DMS53 (cell line): ENCODE data around the gene SH3BP1.

Source experiments
- DNase-seq: peaks from one replicate; lab custom pipeline; 2025; lab: John Stamatoyannopoulos, UW

Gene SH3BP1

DNA sequence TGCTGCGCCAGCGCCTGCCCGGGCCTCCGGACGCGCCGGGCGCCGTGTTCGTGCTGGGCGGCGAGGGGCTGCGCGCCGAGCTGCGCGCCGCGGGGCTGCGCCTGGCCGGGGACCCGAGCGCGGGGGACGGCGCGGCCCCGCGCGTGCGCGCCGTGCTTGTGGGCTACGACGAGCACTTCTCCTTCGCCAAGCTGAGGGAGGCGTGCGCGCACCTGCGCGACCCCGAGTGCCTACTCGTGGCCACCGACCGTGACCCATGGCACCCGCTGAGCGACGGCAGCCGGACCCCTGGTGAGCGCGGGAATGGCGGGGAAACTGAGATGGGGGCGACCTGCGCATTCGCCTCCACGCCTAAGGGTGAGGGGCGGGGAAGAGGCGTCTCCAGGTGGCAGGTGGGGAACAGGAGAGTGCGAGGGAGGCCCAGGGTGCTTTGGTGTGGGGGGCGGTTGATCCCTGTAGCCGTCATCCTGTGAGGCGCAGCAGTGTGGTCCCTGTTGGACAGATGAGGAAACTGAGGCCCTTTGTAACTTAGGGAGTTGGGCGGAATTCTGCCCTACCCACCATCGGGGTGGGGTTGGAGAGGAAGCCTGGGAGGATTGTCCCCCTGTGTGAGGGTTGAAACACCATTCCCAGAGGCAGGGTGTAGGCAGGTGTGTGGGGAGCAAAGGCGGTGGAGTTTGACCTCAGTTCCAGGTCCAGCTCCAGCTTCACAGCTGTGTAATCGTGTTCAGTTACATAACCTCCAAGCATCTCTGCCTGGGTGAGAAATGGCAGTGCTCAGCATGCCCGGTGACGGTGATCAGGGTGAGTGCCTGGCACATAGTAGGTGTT is 19.8 kb downstream of the SH3BP1 start:
- DNase-seq, result peak; percentile 23

DNA sequence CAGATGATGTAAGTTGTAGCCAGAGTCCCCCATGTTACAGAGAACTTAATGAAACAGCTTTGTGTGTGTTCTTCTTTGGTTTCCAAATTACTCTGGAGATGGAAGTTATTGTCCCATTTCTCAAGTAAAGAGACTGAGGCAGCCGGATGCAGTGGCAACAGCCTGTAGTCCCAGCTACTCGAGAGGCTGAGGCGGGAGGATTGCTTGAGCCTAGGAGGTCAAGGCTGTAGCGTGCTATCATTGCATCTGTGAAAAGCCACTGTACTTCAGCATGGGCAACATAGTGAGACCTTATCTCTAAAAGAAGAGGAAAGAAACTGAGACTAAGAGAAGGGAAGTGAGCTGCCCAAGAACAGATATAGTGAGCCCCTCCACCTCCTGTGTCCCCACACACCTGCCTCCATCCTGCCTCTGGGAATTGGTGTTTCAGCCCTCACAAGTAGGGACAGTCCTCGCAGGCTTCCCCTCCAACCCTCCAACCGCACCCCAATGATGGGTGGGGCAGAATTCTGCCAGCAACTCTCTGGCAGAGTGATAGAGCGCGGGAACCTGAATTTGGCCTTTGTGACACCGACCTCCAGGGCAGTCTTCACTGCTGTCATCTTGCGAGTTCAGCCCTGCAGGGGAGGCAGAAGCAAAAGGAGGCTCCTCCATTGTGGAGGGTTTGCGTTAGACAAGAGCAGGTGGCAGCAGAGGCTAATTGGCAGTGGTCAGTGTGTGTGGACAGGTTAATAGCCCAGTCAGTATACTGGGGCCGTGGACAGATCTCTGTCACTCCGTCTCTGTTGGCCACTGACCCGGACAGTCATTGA is 20.6 kb downstream of the SH3BP1 start:
- DNase-seq, result no peak

DNA sequence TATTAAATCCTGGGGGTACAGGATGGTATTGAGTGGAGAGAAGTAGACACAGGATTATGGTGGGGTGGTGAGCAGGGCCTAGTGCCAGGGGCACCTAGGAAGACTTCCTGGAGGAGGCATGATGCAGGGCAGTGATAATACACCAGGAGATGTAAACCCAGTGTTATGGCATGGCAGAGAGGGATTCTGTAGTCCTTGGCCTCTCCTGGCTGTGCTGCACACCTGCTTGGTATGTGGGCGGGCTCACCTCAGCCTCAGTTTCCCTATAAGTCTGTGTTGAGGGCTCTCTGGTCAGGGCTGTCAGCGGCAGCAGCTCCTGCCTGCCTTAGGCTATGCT is 21.2 kb downstream of the SH3BP1 start:
- no peak for DNase-seq

DNA sequence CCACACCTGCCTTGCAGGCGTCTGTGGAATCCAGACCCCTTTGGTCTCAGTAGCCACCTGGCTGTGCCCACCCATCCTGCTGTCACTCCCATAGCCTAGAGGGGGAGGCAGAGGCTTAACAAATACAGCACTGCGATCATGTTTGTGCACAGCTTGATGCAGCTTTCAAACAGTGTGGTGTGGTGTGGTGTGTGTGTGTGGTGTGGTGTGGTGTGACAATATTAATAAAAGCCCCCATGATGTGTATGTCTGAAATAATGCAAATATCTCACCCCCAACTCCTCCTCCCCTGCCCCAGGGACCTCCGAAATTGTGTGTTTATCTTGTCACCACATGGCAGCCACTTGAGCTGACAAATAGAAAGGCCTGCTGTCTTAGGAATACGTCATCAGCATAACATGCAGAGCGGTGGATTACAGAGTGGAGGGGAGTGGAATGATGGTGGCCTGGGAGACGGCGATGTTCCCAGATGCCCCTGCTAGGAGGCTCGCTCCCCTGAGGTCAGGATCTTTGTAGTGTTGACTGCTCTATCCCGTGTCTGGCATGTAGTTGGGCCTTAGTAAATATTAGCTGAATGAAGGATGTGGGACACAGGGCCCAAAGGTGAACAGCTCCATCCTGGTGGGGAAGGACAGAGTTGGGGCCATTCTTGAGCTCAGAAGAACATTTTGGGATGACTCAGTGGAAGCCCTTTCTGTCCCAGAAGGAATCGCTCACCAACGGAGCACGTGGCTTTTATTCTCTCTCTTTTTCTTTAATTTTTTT is 21.9 kb downstream of the SH3BP1 start:
- peak; percentile 10 for DNase-seq

DNA sequence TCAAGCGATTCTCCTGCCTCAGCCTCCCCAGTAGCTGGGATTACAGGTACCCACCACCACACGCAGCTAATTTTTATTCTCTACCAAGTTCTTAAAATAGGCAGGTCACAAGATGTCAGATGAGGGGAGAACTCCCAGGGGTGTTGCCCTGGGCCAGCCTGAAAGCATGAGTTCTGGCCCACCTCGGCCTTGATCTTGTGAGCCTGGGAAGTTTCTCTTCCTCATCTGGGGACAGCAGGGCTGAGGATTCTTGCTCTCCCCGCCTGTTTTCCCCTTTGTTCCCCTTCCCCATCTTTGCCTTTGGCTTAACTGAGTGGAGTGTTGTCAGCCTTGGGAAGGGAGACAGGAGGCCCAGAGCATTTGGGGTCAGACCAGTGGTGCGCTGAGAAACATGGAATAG is 22.6 kb downstream of the SH3BP1 start:
- DNase-seq, result no peak

DNA sequence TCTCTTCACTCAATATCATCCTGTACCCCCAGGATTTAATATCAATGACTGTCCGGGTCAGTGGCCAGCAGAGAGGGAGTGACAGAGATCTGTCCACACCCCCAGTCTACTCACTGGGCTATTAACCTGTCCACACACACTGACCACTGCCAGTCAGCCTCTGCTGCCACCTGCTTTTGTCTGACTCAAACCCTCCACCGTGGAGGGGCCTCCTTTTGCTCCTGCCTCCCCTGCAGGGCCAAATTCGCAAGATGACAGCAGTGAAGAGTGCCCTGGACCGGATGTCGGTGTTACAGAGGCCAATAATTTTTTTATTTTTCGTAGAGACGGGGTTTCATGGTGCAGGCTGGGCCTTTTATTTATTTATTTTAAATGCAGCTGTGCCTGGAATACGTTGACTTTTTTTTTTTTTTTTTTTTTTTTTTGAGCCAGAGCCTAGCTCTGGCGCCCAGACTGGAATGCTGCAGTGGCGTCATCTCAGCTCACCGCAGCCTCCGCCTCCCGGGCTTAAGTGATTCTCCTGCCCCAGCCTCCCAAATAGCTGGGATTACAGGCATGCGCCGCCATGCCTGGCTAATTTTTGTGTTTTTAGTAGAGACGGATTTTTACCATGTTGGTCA is 24.2 kb downstream of the SH3BP1 start:
- no peak for DNase-seq

DNA sequence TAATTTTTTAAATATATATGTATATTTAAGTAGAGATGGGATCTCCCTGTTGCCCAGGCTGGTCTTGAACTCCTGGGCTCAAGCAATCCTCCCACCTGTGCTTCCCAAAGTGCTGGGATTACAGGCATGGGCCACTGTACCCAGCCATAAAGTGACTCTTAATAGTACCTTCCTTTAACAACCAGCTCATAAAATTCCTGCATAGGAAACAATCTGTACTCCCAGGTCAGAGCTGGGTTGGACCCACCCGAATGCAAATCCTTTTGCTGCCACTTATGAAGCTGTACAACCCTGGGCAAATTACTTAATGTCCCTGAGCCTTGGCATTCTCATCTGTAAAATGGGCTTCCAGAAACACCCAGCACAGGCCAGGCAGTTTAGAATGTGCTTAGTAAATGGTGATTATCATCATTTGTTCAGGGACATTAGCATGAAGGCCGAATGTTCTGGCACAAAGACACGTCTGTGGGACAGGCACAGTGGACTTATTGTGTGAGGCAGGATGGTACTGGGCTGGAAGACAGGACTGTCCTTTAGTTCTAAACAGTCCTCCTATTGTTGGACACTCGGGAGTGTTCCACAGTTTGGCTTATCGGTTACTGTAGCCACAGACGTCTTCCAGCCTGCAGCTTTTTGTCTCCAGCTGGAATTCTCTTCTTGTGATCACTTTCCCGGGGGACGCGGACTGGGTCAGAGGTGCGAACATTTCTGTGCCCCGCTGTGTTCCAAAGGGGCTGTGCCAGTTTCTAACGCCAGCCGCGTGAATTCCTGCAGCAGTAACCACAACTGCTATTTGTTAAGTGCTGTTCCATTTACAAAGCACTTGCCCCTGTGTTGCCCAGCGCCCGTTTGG is 25.0 kb downstream of the SH3BP1 start:
- DNase-seq, result no peak

DNA sequence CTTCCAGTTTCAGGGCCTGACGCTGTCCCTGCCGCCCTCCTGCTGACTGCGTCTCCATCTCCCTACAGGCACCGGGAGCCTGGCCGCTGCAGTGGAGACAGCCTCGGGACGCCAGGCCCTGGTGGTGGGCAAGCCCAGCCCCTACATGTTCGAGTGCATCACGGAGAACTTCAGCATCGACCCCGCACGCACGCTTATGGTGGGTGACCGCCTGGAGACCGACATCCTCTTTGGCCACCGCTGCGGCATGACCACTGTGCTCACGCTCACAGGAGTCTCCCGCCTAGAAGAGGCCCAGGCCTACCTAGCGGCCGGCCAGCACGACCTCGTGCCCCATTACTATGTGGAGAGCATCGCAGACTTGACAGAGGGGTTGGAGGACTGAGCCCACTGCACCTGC is 26.0 kb downstream of the SH3BP1 start:
- no peak for DNase-seq

DNA sequence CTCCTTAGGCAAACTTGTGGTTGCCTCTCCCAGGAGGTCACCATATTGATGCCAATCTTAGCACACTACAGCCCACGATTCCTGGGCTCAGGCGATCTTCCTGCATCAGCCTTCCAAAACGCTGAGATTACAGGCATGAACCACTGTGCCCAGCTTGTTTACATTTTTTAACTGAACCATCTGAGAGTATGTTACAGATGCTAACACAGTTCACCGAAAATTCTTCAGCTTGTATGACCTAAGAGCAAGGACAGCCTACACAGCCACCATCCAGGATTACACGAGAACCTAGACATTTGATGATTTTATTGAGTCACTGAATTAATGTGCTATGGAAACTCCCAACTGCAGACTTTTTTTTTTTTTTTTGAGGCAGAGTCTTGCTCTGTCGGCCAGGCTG is 30.1 kb downstream of the SH3BP1 start:
- DNase-seq, result no peak

DNA sequence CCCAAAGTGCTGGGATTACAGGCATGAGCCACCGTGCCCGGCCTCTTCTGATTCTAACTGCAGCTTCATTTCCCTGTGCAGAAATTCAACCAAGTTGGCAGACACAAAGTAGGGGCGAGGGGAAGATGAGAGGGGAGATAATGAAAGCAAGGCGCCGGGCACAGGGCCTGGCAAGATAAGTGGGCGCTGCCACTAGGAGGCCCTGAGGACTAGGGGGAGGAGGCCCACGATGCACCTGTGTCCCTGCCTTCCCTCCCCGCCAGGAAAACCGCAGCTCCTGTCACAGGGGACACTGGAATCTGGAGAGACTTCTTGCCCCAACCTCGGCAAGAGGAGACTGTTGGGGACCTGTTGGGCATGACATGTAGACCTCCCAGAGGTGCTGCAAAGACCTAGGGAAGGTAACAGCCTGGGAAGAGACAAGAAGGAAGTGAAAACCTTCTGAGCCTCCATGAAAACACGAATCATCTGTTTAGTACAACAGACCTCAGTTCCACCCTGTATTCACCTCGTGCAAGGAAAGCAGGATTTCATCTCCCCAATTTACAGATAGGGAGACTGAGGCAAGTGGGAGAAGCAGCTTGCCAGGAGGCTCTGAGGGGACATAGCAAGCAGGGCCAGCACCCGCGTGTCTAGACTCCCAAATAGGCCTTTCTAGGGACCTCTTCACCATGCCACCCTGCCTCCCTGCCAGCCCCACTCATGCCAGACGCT is 32.9 kb downstream of the SH3BP1 start:
- no peak for DNase-seq

DNA sequence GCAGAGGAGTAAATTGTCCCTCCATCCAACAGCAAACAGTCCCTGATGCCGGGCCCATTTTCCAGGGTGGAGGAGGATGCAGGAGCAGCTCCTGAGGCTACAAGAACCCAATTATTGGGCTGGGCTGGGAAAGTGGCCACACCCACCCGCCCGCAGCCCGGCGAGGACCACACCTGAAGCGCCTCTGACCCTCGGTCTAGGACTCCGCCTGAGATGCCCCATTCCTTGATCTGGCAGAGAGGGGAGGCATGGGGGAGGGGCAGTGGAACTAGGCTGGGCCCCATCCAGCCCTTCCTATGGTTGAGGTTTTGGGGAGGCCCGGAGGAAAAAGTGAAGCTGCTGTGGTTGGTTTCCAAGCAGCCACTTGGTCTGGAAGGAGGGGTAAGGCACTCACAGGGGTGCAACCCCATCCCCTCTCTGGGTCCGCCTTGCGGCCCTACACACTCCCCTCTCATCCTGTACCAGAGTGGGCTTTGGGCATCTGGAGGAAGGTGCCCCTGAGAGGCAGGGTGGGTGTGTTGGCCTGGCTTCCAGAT is 33.5 kb downstream of the SH3BP1 start:
- DNase-seq, result no peak

DNA sequence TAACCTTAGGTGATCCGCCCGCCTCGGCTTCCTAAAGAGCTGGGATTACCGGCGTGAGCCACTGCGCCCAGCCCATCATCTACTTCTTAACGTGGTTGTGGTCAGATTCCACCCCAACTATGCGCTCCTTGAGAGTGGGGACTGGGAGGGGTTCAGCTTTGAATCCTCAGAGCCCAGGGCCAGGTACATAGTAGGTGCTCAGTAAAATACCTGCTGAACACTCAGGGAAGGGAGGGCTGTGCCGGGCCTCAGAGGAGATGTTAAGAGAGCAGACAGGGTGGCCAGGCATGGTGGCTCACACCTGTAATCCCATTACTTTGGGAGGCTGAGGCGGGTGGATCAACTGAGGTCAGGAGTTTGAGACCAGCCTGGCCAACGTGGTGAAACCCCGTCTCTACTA is 34.8 kb downstream of the SH3BP1 start:
- no peak for DNase-seq

DNA sequence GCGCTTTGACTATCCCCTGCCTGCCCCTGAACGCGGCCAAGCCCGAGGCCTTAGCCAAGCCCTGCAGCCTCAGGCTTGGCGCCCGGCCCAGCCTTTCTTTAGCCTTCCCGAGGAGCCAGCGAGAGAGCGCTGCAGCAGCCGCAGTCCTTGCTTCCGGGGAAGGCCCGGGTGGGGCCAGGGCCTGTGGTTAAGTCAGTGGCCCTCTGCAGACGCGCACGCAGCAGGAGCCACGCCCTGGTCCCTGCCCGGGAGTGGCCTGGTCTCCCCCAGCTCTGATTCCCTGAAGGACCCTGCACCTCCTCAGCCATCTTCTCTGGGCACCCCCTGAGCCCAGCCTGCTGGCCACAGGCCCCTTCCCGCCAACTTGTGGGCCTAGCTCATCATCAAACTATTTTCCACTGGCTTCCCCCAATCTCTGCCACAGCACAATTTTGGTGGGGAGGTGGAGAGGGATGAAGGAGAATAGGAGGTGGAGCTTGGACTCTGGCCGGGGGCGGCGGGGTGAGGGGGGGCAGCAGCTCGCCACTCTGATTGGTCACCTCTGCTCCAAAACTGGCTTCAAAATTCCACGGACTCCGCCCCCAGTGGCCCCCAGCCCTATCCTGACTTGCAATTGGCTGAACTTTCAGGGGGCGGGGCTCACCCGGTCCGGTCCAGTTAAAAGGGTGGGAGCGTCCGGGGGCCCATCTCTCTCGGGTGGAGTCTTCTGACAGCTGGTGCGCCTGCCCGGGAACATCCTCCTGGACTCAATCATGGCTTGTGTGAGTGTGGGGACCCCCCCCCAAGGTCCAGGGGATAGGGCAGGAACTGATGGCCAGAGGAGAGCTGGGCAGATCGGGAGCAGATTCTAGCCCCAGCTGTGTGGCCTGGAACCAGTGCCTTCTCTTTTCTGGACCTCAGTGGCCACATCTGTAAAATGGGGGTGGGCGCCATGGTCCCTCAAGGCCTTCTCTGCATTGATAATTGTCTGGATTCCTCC is 35.8 kb downstream of the SH3BP1 start, which contains the start of gene LGALS1:
Gene LGALS1, plus strand, starts transcription at position 686 of the 979 bp plus-strand sequence. Its CDS starts 67 bp downstream, at position 753.
- DNase-seq, result peak; percentile 23

DNA sequence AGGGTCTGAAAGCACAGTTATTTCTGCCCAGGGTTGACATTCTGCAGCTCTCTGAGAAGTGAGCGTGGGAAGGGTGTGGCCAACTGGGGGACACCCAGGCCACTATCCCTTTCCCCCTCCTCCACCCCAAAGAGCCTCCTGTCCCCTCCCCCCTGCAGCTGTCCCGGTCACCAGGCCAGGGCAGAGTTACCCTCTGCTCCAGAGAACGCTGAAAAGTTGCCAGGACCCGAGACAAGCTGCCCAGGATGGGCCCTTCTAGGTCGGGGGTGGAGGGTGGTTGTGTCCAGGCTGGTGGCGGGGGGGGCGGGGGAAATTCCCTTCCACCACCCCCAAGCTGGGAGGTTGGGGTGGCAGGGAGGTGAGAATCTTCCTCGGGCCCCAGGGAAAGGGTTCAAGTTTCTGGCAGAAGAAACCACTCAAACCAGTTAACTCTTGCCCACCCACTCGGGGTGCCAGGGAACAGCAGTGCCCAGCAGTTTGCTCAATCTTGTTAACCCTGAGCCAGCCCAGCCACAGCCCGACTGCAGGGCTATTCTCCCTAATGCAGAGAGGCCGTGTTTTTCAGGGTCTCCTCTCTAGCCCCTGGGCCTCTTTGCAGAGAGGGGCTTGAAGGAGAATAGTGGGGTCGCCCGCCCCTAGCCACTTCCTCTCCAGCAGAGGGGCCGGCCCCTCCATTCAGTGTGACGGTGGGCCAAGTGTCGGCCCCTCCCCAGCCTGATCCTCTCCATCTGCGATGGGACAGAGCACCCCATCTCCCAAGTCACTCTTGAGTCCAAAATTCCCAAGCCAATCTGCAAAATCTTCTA is 36.7 kb downstream of the SH3BP1 start:
- DNase-seq, result no peak

DNA sequence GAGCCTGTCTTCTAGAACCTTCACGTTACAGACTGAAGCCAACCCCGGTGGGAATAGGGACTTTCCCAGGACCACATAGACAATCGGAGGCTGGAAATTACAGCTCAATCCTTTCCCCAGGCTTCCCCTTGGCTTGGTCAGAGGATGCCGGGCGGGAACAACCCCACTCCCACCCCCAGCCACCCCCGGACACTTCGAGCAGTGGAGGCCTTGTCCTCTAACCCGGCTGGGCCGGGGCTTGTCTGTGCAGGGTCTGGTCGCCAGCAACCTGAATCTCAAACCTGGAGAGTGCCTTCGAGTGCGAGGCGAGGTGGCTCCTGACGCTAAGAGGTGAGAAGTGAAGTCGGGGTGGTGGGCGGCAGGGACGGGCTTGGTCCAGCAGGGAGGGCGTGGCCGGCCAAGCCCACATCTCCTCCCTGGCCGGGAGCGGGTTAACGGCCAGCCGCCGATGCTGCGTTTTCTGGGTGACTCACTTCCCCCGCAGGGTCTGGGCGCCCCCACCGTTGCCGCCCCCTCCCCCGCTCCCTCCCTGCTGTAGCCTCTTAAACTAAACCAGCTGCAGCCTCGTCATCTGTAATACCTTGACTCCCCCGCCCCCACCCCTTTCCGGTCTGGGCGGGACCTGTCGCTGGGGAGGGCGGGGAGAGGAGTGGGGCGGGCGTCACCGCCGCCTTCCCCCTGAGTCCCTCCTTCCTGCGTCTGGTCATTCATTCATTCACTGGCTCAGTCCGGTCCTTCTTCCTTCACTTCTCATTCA is 37.4 kb downstream of the SH3BP1 start:
- DNase-seq, result peak; percentile 85

DNA sequence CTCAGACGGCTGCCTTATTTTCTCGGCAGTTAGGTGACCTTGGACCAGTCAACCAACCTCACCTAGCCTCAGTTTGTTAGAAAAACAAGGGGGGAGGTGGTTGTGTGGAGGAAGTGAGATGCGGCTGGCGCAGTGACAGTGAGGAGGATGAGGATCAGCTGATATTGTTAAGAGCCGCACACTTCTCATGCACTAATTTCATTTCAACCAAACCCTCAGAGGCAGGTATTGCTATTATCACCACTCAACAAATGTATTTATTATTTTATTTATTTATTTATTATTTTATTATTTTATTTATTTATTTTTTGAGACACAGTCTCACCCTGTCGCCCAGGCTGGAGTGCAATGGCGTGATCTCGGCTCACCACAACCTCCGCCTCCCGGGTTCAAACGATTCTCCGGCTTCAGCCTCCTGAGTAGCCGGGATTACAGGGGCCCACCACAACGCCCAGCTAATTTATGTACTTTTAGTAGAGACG is 38.1 kb downstream of the SH3BP1 start:
- no peak for DNase-seq

DNA sequence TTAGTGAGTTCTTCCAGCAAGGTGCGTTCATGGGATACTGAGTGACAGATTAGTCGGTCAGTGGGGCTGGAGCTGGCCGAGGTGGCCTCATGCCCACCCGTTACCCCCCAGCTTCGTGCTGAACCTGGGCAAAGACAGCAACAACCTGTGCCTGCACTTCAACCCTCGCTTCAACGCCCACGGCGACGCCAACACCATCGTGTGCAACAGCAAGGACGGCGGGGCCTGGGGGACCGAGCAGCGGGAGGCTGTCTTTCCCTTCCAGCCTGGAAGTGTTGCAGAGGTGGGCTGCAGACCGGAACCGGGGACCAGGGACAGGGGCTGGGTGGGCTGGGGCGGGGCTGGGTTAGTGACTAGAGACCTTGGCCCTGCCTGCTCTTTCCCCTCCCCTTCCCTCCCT is 38.9 kb downstream of the SH3BP1 start:
- DNase-seq, result no peak
